ENCODE data around the gene C4BPB.
"Not testable (repeated sequence)": the region's sequence is repeated elsewhere in the genome, so short reads cannot be mapped to it uniquely, and the experiment has no call there.

The C4BPB gene, protein sequence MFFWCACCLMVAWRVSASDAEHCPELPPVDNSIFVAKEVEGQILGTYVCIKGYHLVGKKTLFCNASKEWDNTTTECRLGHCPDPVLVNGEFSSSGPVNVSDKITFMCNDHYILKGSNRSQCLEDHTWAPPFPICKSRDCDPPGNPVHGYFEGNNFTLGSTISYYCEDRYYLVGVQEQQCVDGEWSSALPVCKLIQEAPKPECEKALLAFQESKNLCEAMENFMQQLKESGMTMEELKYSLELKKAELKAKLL

DNA sequence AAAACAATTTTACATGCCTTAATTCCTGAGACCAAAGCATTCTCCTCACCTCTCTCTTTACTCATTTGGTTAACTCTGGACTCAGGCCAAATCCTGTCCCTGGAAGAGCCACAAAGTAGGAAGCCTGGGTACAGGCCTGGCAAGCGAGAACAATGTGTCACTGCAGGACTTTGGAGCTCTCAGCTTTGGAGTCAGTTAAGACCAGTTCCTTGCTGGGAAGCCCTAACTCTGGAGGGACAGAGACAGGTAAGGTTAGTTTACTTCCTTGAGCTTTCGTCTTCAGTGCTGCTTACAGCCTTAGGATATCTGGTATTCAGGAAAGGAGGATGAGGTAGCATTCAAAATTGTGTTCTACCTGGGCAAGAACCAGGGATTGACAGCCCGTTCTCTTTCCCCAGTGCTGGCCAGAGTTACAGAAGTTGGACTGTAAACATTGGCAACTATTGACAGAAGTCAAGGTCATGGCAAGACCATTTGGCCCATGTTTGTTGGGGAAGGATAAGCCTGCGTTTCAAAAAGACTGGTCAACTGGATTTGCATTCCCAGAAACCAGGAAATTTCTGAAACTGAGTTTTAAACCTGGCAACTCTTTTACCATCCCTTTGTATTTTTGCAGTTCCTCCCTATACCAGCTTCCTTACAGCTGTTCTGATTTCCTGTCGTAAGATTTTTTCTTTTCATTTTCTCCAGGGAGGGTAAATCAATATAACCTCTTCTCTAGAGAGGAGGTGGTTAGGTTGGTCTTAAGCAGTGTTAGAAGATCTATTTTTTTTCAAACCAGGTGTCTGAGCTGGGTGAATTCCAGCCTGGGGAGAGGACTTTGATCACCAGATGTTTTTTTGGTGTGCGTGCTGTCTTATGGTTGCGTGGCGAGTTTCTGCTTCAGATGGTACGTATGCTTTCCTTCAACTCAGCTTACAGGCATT is at the start of gene C4BPB:
Gene C4BPB (plus strand): TSS at position 160 of the 926 bp plus-strand sequence. CDS start 672 bp downstream, at position 832.
- DNase-seq, result no peak

DNA sequence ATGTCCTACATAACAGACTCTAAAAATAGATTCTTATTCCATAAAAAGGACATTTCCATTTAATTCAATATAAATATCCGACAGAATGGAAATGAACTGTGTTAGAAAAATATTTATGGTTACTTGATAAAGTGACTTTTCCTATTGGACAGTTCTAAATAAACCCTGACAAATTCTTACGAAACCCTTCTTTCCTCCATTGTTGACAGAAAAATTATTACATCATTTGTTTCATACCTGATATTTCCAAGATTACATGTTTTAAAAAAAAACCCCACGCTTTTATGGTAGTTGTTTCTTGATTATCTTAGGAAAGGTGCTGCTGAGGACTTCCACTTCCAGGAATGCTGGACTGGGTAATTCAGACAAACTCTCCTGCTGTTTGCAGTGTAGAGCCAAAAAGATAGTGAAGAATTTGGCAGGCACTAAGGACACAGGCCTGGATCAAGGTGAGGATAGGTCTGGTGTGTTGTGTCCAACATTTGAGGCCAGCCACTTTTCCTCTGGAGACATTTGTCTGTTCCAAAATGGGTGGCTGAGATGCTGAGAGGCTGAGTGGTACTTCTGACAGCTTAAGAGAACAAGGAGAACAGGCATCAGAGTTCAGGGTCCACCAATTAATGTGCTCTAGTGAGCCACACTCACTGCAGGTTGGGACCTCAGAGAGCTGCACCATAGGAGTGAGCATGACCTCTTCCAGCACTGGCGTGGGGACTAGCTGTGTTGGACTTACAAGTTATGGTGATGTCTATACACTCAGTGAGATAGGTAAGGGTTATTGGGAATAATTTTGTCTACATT is 49.1 kb upstream of the C4BPB start:
- DNase-seq, result no peak

DNA sequence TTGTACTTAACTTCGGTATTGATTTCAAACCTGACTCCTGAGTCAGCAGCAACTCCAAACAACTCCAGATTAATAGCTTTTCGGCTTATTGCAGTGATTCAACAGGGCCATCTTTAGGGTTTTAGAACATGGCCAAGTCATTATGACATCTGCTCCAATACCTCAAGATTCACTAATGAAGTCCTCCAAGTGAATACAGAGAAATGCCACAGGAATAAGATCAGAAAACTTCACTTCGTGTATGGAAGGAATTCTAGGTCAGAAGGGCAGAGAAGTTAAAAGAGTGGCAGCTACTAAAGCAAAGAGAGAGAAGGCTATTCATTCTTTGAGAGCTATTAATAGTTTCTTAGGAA is 48.5 kb upstream of the C4BPB start:
- DNase-seq, result peak; percentile 40

DNA sequence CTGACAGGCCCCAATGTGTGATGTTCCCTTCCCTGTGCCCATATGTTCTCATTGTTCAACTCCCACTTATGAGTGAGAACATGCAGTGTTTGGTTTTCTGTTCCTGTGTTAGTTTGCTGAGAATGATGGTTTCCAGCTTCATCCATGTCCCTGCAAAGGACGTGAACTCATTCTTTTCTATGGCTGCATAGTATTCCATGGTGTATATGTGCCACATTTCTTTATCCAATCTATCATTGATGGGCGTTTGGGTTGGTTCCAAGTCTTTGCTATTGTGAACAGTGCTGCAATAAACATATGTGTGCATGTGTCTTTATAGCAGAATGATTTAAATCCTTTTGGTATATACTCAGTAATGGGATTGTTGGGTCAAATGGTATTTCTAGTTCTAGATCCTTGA is 47.3 kb upstream of the C4BPB start:
- not testable (repeated sequence) for DNase-seq

DNA sequence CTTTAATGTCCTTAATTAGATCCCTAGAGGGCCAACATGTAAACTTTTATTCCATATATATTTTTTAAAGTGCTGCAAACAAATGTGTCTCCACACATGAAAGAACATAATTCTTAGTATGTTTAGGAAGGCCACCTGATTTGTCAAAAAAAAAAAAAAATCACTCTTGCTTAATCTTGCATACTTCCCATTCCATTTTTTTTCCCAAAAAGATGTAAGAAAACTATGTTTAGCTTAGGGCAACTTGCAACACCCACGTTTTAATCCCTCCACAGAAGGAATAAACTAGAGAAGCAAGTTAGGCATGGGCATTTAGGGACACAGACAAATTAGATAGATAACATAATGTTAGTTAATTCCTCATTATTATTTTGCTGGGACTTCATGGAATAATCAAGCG is 43.2 kb upstream of the C4BPB start:
- no peak for DNase-seq

DNA sequence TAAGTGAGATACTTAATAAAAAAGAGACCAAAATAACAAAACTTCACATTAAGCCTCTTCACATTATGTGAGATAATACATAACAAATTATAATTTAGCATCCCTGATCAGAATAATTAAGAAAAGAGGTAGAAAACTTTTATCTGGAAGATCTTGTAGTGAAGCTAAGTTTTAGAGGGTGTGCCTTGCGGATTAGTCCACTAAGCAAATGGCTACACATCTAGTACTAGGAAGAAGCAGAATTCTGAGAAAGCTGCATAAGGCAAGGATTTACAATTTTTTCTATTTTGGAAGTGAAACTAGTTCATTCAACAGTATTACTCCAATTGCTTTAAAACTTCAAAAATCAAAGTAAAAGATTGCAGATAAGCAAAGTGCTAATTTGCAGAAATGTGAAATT is 41.2 kb upstream of the C4BPB start:
- no peak for DNase-seq

DNA sequence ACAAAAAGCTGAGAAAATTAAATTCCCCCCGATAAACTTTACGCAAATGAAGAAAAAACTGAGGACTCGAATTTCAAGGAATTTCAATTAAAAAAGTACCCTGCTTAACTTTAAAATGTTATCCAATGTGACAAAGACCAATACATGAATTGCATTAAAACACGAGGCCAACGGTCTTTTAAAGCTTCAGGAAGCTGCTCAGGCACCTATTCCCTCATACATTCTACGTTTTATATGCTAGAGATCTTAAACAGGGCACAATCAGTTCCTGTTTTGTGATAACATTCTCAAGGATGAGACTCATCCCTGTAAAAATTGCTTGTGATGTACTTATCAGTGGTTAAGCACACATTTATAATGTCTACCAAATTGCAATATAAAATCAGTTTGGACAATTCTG is 40.6 kb upstream of the C4BPB start:
- no peak for DNase-seq

DNA sequence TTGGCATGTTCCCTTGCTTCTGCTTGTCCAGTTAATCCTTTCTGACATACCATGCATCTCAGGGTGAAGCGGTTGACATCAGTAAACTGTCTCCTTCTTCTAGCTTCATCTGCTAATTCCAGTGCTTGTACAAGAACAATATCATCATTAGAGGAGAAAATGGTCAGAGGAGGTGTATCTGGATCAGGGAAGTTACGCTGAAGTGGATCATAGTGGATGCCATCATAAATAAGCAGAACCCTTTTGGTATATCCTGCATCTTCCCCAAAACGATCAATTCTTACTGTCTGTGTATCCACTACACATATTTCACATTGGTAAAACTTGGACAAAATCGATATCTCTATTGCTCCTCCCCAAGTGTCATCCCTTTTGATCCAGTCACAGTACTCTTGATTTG is 39.6 kb upstream of the C4BPB start:
- DNase-seq, result no peak

DNA sequence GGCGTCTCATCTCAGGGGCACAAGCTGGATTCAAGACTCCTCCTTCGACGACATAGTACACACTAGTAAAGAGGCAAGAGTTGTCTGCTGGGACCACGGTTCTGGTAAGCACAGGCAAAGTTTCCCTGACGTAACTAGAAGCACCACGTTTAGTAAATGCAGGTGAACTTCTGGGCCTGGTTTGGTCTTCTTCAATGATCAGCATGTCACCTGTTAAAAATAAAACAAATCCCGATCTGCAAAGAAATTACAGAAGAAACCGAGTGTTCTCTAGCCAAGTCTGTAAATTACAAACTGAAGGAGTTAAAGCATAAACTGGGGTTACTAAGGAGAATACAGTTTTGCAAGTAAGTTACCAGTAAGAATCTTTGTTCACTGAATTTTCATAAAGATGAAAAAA is 39.1 kb upstream of the C4BPB start:
- DNase-seq, result no peak

DNA sequence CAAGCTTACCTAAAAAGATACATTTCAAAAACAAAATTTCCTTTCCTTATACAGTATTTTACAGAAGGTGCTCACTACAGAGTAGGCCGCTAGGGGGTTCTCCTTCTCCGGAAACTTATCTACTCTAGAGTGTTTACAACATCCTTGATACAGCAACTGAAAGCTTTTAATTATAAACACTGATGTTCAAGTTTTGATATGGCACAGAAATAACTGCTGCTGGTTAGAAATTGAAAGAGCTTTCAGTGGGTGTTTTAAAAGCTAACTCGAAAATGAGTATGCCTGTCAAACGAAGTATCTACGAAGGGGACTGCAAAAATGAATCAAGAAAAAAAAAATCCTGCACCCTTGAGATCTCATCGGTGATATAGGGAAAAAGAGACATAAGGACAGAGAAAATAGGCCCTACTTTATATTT is 38.7 kb upstream of the C4BPB start:
- peak; percentile 66 for DNase-seq

DNA sequence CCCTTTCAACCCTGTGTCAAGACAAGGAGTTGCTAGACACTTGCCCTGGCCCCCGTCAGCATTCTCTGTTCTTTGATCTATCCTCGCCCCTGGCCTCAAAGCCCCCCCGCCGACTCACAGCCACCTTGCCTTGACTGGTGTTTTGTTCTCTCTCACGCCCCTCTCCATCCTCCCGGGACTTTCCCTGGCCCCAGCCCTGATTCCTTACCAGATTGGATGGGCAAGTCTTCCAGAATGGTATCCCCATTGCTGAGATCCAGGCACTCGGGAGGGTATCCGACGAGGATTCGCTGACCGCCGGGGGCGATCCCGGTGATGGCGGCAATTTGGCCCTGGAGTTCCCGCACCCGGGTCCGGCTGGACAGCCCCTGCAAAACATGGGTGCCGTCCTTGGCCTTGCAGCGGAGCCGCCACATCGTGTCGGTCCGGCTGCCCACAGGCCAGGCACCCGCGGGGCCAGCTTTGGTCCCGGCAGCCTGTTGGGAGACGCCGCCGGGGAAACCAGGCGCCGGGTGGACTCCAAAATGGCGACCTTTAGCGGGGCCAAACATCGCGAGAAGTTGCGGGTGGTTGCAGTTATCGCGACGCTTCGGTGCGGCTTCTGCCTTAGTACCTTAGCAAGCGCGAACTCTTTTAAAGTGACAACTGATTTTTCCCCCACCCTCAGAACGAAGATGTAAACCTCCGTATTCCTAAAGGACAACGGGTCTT is 38.0 kb upstream of the C4BPB start:
- peak; percentile 87 for DNase-seq

DNA sequence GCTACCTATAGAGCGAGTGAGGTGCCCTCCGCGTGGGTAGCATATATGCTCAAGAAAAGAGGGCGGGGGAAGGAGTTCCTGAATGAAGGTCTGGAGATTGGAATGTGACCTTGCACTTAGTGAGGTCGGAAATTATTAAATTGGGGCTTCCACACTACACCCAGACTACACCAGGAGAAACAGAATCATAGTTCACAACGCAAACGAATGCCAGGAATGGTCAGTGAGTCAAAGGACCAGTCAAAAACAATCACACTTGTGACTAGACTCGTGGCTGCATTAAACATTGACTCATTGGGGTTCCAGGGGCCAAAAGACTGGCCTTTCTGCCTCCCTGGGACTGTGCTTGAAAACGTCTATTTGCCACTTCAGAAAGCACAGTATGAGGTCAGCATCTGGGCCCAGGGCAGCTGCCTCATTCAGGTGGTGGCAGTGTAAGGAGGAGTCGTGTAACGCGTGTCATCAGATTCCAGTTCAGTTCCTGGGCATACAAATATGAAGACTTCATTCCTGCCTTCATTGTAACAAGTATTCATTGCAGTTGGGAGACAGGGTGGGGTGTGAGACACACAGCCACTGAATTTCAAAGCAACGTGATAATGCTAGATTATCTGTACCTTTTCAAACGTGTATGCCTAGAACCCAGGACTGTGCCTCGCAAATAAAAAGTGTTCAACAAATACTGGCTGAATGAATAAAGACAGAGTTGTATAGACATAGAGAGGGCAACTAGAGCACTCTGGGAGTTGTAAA is 37.3 kb upstream of the C4BPB start, which contains the start of gene YOD1:
Gene YOD1 (minus strand): TSS at position 18 of the 753 bp plus-strand sequence. CDS start 178 bp downstream, outside the sequence.
- peak; percentile 89 for DNase-seq

DNA sequence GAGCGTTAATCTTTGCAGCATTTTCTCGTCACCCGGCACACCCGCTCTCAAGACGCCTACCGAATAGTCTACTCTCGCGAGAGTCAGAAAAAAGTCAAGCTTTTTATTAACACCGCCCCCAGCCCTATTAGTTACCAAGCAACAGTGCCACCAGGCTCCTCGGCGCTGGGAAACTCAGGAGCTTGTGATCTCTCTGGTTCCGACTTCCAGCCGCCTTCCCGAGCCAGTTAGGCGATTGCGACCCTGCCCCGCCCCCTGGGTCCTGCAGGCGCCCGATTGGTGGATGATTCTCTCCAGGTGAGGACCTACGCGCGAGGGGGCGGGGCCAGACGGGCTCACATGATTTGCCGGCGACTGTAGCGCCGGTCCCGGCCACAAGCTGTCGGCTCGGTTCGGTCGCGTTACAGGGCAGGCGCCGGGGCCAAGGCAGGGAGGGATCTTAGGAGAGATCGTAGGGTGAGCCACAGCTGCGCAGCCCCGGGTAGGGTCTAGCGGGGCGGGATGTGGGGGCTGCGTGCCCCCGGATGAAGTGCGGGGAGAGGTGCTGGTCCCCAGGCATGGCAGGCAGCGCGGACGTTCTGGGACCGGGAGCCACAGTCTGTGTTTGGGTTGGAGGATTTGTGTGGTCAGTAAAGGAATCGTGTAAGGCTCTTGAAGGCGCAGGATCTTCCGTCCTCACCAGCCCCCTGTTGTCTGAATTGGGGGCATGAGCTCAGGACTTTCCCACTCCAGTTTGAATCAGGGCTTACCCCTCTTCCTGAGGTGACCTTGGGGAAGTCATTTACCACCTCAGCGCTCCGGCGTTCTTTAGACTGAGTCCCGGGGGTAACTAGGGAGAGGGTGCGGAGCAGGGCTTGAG is 35.5 kb upstream of the C4BPB start, which contains the start of gene PFKFB2:
Gene PFKFB2 (plus strand): TSS at position 365 of the 859 bp plus-strand sequence. CDS start 1,443 bp downstream, outside the sequence.
- peak; percentile 60 for DNase-seq

DNA sequence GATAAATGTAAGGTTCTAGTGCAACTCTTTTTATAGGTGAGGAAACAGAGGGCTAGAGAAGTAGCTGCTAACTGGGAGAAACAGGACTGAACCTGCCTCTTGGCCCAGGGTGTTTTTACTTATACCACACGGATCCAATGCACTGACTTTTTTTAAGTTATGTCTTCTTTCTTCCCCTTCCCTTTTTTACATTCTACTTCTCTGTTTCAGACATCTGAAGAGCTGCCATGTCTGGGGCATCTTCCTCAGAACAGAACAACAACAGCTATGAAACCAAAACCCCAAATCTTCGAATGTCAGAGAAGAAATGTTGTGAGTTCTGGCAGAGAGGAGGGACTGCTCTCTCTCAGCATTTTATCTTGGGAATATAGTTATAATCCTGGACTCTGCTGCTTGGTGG is 34.2 kb upstream of the C4BPB start:
- DNase-seq, result no peak

DNA sequence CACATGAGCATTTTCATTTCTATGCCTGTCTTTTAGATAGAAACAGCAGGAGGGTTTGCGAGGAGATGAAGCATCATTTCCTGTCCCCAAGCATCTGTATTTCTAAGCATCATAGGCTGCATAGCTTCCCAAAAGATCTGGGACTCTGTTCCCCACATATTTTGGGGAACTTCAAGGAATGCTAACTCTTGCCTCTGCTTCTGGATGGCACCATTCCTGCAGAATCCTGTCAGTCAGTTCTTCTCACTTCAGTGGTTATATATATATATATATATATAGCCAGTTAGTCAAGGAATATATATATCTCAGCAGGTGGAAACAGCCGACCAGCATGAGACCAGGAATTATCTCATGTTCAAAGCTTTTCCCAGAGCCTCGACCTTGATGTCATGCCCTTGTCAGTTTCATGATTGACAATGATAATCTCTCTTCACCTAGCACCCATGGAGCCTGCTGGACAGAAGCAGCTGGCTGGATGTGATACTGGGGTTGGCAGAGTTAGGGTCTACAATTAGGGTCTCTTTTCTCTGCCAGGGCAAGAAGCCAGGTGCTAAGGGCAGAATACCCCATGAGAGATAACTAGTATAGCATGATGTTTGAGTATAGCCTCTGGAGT is 33.2 kb upstream of the C4BPB start:
- no peak for DNase-seq

DNA sequence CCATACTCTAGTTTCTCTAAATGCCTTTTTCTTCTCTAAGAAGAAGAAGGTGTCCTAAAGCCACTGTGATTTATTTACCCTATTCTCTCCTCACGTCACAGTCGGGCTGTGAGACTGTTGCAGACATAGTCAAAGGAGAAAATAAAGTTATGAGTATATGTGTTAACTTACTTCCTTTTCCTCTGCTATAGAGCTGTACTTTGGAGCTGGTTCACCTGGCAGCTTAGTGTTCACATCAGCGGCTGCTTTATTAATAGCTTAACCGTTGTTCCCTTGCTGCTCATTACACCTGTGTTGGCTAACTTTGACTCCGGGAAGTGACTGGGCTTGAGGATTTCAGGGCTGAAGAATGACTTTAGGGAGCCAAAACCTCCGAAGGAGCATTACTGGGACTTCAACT is 32.0 kb upstream of the C4BPB start:
- DNase-seq, result no peak

DNA sequence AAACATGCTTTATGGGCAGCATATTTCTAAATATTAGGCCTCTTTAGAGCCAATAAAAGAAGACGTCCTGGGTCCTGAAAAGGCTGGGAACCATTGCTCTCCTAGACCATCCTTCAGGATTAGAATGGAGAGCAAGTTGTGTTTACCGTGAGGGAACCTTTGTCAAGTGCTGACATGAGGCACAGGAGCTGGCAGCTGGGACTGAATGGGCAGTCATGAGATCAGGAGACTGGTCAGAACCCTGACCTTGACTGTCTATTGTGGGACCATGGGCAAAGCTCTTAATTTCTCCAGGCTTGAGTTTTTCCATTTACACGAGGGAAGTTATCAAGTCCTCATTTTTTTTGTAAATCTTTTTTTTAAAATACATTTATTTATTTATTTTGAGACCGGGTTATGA is 30.4 kb upstream of the C4BPB start:
- DNase-seq, result no peak

DNA sequence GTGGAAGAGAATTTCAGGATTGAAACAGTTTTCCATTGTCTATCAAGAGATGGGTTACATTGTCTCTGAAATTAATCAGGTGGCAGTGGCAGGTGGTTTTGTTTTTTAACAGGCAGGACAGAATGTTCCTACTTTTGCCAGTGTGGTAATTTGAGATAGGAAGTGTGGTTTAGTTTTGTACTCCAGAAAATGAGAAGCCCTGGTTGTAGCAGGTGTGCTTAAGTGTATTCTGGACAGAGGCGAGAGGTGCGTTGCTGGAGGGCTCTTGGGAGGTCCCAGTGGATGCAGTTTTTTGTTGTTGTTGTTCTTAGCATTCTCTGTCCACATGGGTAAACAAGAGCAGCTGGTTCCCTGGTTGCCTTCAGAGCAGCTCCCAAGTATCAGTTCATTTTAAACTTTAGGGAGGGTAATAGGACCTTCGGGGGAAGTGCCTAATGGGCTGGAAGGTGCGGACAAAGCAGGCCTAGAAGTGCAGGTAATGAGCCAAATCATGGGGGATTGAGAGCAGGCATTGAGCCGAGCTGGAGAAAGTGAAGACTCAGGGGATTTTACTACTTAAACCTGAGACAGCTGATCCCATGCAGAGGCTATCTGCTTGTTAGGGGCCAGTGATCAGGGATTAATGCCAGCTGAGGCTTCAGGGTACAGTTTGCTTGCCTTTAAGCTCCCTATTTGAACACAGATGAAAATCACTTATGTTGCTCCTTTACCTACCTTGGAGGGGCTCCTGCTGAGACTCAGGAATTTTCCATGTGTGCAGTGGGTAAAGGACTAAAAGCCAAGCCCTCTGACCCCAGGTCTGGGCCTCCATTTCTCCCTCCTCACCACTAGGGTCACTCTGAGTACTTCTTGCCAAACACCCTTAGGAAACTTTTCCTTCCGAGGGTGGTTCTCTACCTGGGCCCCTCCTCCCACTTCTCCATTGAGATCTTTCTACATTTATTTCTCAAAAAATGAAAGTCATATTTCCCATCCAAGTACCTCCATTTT is 29.5 kb upstream of the C4BPB start:
- DNase-seq, result no peak

DNA sequence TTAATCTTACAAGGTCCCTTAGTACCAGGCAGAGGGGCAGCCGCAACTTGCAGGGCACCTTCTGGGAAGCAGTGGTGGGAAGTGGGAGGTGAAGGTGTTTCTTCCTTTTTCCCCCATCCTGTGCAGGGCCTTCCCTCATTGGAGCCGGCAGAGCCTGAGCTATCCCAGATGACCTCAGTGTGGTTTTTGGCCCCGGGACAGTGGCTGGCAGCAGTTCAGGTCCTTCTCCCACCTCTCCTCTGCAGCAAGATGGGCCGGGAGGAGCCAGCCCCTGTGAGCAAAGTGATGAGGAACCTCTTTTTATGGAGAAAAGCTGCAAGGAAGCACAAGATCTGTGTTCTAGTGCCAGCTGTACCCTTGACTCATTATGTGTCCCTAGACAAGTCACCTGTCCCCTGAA is 28.8 kb upstream of the C4BPB start:
- DNase-seq, result no peak
